ENCODE measurements around the gene OCLN.
"Not testable (repeated sequence)": the region's sequence is repeated elsewhere in the genome, so short reads cannot be mapped to it uniquely, and the experiment has no call there.

OCLN gene

DNA sequence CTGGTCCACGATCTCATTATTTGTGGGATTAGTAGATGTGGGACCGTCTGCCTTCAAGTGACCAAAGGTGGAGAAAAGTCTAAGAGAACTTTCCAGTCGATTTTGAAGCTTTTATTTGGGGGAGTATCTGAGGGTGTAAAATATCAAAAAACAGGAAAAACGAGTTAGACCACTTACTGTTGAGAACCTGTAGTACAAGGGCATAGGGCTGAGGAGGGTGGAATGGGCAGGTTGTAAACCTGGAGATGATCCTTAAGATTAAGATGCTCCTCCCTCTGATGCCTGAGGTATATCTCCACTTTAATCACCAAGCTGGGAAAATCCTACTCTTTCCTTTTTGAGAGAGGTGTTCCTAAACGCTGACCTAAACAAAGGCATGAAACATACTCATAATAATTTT, 35.4 kb downstream of the OCLN start:
- no peak for DNase-seq

DNA sequence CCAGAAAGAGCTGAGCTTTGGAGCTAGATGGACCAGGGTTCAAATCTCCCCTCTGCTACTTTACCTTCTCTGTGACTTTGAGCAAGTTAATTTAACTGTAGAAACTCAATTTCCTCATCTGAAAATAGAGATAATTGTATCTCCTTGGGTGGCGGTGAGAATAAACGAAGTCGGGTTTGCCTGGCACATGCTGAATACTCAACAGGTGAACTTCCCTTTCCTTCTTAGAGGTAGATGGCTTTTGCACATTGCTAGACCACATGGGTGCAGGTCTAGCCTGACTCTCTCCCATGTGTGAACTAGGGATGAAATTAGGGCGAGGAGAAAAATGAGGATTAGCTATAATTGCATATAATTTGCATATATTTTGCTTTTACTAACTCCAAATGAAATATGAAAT, 36.0 kb downstream of the OCLN start:
- no peak for DNase-seq

DNA sequence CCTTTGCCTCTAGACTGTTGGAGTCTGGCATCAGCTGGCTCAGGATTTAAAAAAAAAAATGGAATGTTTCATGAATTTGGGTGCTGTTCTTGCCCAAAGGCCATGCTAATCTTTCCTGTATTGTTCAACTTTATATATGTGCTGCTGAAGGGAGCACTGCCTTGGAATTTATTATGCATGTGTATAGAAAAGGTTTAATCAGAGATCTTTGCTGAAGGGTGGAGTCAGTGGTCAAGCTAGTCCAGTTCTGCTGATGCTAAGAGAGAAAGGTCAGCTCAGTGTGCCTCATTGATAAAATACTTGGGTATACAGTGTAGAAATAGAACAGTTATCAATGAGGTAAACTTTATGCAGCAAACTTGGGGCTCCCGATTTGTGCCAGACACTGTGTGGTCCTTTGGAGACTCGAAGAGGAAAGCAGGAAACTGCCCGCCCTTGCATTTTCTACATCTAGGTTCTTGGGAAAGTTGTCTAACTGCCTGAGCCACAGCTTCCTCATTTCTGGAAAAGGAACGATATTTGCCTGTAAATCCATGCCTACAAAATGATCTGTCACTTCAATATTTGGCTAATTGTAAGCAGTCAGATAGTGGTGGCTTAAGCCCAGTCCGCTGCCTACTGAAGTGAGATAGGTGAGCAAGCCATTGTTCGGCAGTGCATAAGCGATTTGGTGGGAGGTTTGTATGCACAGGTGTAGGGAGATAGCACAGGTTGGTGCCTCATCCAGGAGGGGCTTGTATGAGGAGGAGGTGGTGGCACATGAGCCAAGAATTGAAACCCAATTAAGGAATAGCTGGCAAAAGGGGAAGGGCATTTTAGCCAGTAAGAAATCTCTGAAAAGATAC, 38.2 kb downstream of the OCLN start:
- no peak for DNase-seq

DNA sequence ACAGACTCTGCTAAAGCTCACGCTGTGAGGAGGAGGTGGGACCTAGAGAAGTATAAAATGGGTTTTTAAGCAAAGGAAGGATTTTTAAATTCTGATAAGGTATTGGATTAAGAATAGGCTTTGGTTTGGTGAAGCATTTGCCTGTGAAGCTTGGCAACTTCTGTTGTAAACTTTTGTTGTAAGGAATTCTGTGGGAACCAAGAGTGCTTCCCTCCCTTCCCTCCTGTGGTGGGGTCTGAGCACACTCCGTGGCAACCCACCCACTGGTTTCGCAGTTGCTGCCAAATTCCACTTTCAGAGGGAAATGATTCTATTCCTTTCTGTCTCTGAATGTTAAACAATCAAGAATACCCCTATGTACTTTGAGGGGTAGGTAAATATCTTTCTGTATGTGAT, 38.8 kb downstream of the OCLN start:
- no peak for DNase-seq

DNA sequence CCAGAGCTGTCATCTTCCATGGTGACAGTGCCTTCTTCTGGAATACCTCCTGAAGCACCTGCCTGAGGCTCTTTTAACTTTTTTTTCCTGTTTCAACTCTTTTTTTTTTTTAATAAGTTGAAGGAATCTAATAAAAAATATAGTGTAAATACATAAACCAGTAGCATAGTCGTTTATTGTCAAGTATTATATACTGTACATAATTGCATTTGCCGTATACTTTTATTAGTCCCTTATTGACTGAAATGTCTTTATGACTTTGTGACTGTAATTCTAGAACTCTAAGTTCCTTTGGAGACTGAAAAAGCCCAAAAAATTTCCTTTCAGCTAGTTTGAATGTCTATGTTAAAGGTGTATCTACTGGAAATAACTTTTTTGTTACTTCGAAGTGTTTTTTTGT, 45.3 kb downstream of the OCLN start:
- DNase-seq = not testable (repeated sequence)

DNA sequence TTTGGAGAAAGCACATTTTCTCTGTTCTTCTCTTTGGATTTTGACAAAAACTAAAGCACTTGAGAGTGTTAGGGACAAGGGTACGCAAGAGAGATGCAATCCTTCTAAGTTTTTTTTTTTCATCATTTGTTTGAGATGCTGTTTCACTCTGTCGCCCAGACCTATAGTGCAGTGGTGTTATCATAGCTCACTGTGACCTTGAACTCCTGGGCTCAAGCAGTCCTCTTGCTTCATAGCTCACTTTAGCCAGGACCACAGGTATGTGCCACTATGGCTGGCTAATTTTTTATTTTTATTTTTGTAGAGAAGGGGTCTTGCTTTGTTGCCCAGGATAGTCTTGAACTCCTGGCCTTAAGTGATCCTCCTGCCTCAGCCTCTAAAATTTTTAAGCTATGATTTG, 46.1 kb downstream of the OCLN start:
- DNase-seq = not testable (repeated sequence)

DNA sequence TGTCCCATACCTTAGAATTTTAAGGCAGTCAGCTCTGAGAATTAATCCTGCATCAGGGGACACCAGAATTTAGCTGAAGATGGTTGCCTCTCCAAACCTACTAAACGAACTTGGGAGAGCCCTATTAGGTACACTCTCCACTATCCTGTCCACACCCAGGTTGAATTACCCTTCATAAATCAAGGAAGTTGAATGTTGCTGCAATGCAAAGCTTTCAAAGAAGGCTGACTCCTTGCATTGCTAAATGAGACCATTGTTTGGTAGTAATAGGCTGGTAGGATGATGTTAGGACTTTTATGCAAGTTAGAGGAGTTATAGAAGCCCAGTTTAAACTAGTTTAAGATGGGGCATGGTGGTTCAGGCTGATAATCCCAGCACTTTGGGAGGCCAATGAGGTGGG, 48.8 kb downstream of the OCLN start:
- DNase-seq = not testable (repeated sequence)

DNA sequence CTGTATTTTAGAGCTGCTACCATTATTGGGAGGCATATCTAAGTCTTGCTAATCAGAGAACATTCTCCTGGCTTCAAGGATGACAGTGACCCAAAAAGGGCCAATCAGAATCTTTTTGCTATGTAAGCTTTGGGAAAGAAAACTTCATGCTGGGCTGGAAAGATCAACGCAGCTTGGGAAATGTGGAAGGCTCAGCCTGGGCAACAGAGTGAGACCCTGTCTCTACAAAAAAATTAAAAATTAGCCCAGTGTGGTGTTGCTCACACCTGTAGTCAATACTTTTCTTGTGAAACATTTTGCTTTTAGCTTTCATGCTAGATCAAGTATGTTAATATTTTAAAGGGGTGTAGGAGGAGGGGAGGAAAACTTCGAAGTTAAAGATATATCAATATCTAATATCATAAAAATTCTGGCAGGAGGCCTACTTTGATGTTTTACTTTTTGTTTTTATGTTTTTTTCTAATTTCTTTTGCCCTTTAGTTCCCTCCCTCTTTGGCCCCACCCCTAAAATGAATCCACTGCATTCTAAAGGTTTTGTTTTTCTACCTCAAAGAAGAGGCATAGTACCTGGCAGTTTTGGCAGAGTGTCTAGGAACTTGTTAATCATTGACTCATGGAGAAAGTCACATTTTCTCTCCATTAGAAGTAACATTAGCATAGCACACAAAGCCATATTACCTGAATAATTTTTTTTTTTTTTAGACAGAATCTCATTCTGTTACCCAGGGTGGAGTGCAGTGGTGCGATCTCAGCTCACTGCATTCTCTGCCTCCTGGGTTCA, 50.4 kb downstream of the OCLN start:
- DNase-seq = not testable (repeated sequence)

DNA sequence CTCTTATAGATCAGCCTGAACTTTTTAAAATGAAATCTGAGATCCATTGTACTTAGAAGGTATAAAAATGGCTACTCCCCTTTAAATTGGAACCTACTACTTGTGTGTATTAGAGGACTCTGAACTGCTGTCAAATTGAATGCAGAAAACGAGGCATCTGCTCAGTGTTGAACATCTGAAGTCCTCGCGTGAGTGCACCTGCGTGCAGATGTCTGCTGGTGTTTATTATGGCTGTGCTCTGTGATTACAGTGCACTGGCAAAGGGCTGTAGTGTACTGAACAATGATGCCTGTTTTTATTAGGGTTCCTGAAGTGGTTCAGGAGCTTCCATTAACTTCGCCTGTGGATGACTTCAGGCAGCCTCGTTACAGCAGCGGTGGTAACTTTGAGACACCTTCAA, 52.0 kb downstream of the OCLN start:
- not testable (repeated sequence) for DNase-seq

DNA sequence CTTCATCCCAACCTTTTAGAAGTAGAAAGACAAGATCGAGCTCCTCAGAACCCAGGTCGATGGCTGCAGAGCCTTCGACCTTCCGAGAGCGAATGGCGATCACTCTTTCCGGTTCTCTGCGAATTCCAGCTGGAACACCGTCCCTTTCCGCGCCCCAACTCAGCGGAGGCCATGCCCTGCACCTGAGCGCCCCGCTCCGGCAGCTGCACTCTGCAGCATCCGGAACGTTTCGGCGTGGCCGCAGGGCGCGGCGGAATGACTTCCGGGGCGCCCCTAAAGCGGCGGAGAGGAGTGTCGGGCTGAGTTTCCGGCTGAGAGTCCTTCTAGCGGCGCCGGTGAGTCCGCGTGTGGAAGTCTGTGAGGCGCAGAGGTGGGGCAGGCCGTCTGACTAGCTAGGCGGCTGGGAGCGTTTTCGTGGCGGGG, 67.3 kb downstream of the OCLN start, which contains the start of gene GTF2H2C:
Gene GTF2H2C (plus strand): TSS at position 284 of the 423 bp plus-strand sequence. CDS start 4,942 bp downstream, outside the sequence.
- DNase-seq = not testable (repeated sequence)

DNA sequence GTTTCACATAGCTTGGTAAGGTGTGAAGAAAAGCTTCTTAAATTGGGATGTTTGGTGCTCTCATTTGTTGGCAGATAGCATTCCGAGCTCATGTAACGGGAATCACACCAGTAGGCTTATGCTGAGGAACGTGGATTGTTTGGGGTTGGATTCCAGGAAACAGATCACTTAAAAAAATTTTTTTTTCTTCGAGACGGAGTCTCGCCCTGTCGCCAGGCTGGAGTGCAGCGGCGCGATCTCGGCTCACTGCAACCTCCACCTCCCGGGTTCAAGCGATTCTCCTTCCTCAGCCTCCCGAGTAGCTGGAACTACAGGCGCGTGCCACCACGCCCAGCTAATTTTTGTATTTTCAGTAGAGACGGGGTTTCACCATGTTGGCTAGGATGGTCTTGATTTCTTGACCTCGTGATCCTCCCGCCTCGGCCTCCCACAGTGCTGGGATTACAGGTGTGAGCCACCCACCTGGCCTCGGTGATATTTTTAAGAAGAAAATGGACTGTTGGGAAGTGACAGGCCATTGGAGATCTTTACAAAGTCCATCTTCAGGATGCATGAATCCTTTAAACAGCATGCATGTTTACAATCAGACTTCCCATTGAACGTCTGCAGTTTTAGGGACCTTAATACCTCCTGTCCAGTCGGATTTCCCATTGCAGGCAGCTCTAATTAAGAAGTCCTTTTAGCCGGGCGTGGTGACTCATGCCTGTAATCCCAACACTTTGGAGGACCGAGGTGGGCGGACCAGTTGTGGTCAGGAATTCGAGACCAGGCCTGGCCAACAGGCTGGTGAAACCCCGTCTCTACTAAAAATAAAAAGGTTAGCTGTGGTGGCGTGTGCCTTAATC, 68.2 kb downstream of the OCLN start:
- not testable (repeated sequence) for DNase-seq

DNA sequence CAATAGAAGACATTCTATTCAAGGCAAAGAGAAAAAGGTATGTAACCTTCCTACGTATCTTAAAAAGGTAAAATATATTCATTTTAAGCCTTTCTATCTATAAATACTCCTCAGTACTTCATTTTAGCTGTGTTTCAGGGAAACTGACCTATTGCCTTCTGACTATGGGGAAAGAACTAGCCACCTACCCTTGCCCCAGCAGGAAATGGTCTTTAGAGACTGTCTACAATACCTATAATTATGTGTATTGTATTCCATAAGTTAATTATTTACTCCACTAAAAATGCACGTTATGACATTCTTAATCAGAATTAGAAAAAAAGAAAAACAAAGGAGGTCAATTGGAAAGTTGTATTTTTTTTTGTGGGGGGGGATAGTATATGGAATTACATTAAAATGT, 73.6 kb downstream of the OCLN start:
- DNase-seq = not testable (repeated sequence)

DNA sequence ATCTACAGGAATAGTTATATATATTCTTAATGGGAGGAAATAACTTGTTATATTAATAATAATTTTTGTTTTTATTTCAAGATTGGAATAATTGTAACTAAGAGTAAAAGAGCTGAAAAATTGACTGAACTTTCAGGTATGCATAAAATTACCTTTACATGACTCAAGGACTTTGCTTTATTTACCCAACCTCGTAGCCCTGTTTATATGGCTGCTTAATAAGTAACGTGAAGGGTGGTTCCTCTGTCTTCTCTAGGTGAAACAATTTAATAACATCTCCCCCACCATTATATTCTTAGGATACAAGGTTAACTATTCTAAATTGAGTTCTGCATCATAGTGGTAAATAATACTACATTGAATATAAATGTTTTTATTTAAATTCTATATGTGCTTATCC, 75.5 kb downstream of the OCLN start:
- not testable (repeated sequence) for DNase-seq

DNA sequence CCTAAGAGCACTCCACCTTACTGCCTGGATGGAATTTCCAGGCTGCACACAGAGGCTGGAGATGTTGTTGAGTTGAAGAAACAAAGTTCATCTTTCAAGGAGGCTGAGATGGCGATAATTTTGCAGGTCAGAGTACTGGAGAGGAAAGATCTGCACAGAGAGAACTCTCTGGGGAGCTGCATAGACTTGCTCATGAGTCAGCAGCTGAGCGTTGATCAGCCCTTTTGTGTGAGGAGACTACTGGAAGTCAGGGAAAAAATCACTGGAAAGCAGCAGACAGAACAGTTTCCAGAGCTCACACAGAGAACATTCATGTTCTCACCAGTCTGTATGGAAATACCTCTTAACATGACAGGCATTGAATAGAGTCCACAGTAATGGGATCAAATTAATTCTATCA, 90.8 kb downstream of the OCLN start:
- DNase-seq = not testable (repeated sequence)

DNA sequence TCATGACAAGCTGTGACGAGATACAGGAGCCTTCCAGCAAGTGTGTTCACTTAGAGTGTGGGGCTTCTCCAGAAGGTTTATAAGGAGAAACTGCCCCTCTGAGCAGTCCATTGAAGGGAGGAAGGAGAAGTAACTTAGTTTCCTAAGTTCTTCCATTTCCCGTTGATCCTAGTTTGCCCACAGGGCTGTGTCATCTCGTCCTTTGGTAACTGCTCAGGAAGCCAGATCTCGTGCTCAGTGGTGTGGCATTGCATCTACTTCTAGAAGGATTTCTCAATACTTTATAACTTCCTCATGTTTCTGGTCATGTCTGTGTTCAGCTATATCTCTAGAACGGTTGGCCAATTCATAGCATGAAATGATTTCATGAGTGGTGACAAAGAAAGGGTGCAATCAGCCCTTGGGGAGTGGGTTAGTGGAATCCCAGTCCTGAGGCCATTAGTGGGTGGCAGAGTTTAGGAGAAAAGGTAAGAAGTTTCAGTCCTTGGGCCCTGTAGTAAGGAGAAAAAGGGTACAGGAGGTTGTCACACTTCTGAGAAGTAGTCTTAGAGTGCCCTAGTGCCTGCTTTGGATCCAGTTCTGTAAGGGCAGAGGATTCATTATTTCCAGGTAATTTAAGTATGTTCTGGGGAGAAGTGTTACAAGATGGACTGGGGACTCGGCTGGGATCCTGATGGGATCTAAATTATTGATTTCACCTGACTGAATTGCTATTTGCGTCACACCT, 103.7 kb downstream of the OCLN start:
- DNase-seq = not testable (repeated sequence)

DNA sequence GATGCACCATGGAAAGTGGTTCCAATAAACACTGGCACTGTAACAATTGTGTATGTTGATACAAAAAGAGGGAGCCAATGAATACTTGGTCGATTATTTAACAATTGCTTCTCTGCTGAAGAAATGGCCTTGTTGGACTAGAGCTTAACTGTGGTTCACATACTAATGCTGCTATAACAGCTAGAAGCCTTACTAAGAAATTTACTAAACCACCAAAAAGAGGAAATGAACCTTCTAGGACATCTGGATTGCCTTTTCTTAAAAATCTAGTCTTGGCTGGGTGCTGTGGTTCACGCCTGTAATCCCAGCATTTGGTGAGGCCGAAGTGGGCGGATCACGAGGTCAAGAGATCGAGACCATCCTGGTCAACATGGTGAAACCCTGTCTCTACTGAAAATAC, 109.4 kb downstream of the OCLN start:
- not testable (repeated sequence) for DNase-seq

DNA sequence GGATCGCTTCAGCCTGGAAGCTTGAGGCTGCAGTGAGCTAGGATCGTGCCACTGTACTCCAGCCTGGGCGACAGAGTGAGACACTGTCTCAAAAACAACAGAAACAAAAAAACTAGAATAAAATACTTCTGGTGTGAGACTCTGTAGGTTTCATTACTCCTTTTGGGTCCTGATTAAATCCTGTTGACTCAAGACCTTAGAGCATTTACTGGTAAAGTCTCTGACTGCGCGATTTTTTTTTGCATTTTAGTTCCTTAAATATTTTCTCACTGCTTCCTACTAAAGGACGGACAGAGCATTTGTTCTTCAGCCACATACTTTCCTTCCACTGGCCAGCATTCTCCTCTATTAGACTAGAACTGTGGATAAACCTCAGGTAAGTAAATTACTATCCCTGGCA, 114.2 kb downstream of the OCLN start:
- not testable (repeated sequence) for DNase-seq
